Measurements from ENCODE around the gene OR9A2. TPM values are rescaled to one million over a fixed set of nuclear protein-coding genes. Genes with fewer than 3 reads are reported as not detected.

OR9A2 gene
- total and polyA plus RNA-seq, 10 of the 15 experiments (the other 5 are each of a cell fraction or from before 2014, with no cell fraction given), result not detected

GRCh38 chr7:143013893-143014292 is 13.0 kb downstream of the OR9A2 start:
- Histone ChIP-seq H3K4me3 (no peak overlapping the region), H4K20me1 (ENCODE audit: control insufficient read depth, insufficient read depth) (no peaks in the 10 kb centered on the region), H3K27ac (ENCODE audit: control insufficient read depth, insufficient read depth) (no peak overlapping the region), H3K27me3 (replicated peaks in 1 of 2; ENCODE audit: control insufficient read depth in 2 of 2, insufficient read depth in 2 of 2, low read length in 1 of 2) (peaks cover 0 to 3% of the 10 kb centered on the region in 2 experiments; a peak in 1 of 4 replicates), H3K4me1 (ENCODE audit: control insufficient read depth, insufficient read depth, low read length) (peaks cover 10% of the 10 kb centered on the region), H3K9me3 (replicated peaks; ENCODE audit: control insufficient read depth, insufficient read depth, low read length) (no peaks in the 10 kb centered on the region), H2AFZ (ENCODE audit: control insufficient read depth, low read depth, low read length) (no peak overlapping the region), H3K9ac (ENCODE audit: control insufficient read depth, insufficient read depth, low read length) (no peak overlapping the region), H3K36me3 (ENCODE audit: control insufficient read depth in 2 of 2, insufficient read depth in 2 of 2, low read length in 1 of 2) (no peaks in the 10 kb centered on the region), H3K79me2 (ENCODE audit: control insufficient read depth, insufficient read depth, low read length) (no peaks in the 10 kb centered on the region), H3K4me2 (ENCODE audit: control insufficient read depth, insufficient read depth) (no peak overlapping the region)
- DNase-seq (ENCODE audit: low read depth, low spot score) (no peak), ATAC-seq (no peak), FAIRE-seq (no peak)
- intact Hi-C loops (cut with micrococcal nuclease; ENCODE audit: unreplicated experiment), result no loop called here
- WGBS (ENCODE audit: insufficient coverage, insufficient replicate concordance, low lambda C conversion rate, missing lambda C conversion rate), result 65% methylated on average over 5 of the region's 5 CpGs
- ChIA-PET POLR2A (no interaction called here), RAD21 (ENCODE audit: unreplicated experiment) (interaction anchor here (6.3 kb wide), 1 partner anchor 201 kb away, joined by 37 read pairs; no protein-coding TSS in a partner anchor), CTCF (interaction anchor here (8.2 to 19.2 kb wide), 2 partner anchors 11 to 206 kb away, joined by 75 to 434 read pairs; partner anchors contain the start of gene TAS2R40), SMC1A (ENCODE audit: uncharacterized antibody, unreplicated experiment) (interaction anchor here (0.6 to 7.9 kb wide), 3 partner anchors 9 to 360 kb away, joined by 3 to 54 read pairs (median 8); no protein-coding TSS in a partner anchor)
- no peak for TF ChIP-seq EGR1 (IDR thresholded peaks at IDR 0.05; ENCODE audit: borderline replicate concordance in 1 of 2, low read depth in 2 of 2, low read length in 2 of 2)
- no peak for TF ChIP-seq USF2 (IDR thresholded peaks at IDR 0.05; ENCODE audit: borderline replicate concordance, low read depth, low read length)
- TF ChIP-seq HSF1 (IDR thresholded peaks at IDR 0.05; ENCODE audit: low read depth, low read length), result no peak
- no peak for TF ChIP-seq RAD51 (IDR thresholded peaks at IDR 0.05)
- TF ChIP-seq FOXK2 (IDR thresholded peaks at IDR 0.05), result no peak
- TF ChIP-seq POLR2AphosphoS5 (IDR thresholded peaks at IDR 0.05; ENCODE audit: low read length), result no peak
- TF ChIP-seq FOS (IDR thresholded peaks at IDR 0.05; ENCODE audit: borderline replicate concordance, extremely low read depth, insufficient read length), result no peak
- TF ChIP-seq ZNF24 (IDR thresholded peaks at IDR 0.05), result no peak
- TF ChIP-seq HDGF (IDR thresholded peaks at IDR 0.05), result no peak
- TF ChIP-seq RAD21 (IDR thresholded peaks at IDR 0.05; ENCODE audit: insufficient read depth, low read depth, low read length), result no peak
- TF ChIP-seq TCF3 (IDR thresholded peaks at IDR 0.05; ENCODE audit: borderline replicate concordance, insufficient read depth, low read depth, low read length), result no peak
- TF ChIP-seq CBX3 (IDR thresholded peaks at IDR 0.05; ENCODE audit: borderline replicate concordance, low read depth), result no peak
- TF ChIP-seq KAT2A (conservative IDR thresholded peaks at IDR 0.05; ENCODE audit: control insufficient read depth, low read depth, low read length), result no peak
- TF ChIP-seq PRDM15 (CRISPR knock-in tag; IDR thresholded peaks at IDR 0.05), result no peak
- TF ChIP-seq POU2F2 (IDR thresholded peaks at IDR 0.05; ENCODE audit: borderline replicate concordance, low read depth, low read length), result no peak
- no TSS peak for BruUV-seq (replicated peaks)
- in situ Hi-C loops (cut with MboI), result loop anchor here (10.0 kb wide), 1 partner anchor 401 kb away; no protein-coding TSS in a partner anchor
